ENCODE results near the gene CFAP65.

The CFAP65 gene

GRCh38 chr2:219041252-219041651, at the start of gene CFAP65:
TSS of gene CFAP65 (minus strand) at chr2:219041516. CDS start at chr2:219039048, 2,468 bp downstream.
- DNase-seq, result peak; percentile 30 to 32

- DNase-seq, result no peak
Measured at GRCh38 chr2:219090436-219091299, 49.4 kb upstream of the CFAP65 start.

GRCh38 chr2:219089330-219089729, 48.0 kb upstream of the CFAP65 start:
- DNase-seq, result no peak

GRCh38 chr2:219087848-219088247, 46.5 kb upstream of the CFAP65 start:
- no peak for DNase-seq

GRCh38 chr2:219087361-219087760, 46.0 kb upstream of the CFAP65 start:
- DNase-seq, result no peak

- DNase-seq, result no peak
Measured at GRCh38 chr2:219086196-219086595, 44.9 kb upstream of the CFAP65 start.

GRCh38 chr2:219084791-219085190, 43.5 kb upstream of the CFAP65 start:
- no peak for DNase-seq

- DNase-seq, result no peak
Measured at GRCh38 chr2:219082332-219082958, 41.1 kb upstream of the CFAP65 start.

GRCh38 chr2:219081701-219082331, 40.5 kb upstream of the CFAP65 start:
- DNase-seq, result no peak

GRCh38 chr2:219081096-219081495, 39.8 kb upstream of the CFAP65 start:
- DNase-seq, result no peak

GRCh38 chr2:219079417-219079816, 38.1 kb upstream of the CFAP65 start:
- DNase-seq, result no peak

GRCh38 chr2:219078951-219079350, 37.6 kb upstream of the CFAP65 start:
- DNase-seq, result no peak

GRCh38 chr2:219078126-219078525, 36.8 kb upstream of the CFAP65 start:
- no peak for DNase-seq

GRCh38 chr2:219076253-219076652, 34.9 kb upstream of the CFAP65 start:
- no peak for DNase-seq

- peak; percentile 19 to 50 for DNase-seq
Measured at GRCh38 chr2:219073413-219074129, 32.3 kb upstream of the CFAP65 start.

GRCh38 chr2:219072741-219073250, 31.5 kb upstream of the CFAP65 start:
- DNase-seq, result no peak

GRCh38 chr2:219071131-219071816, 30.0 kb upstream of the CFAP65 start:
- no peak for DNase-seq

GRCh38 chr2:219065484-219065883, 24.2 kb upstream of the CFAP65 start:
- DNase-seq, result no peak

- DNase-seq, result no peak
Measured at GRCh38 chr2:219062081-219062480, 20.8 kb upstream of the CFAP65 start.

- no peak for DNase-seq
Measured at GRCh38 chr2:219060821-219061791, 19.8 kb upstream of the CFAP65 start, which contains the start of gene IHH. TSS of gene IHH (minus strand) at chr2:219060921. CDS start at chr2:219060467, 454 bp downstream.
